ENCODE results near the gene ITGB1BP1. TPM values are rescaled to one million over a fixed set of nuclear protein-coding genes. Genes with fewer than 3 reads are reported as not detected.

The ITGB1BP1 gene
- total RNA-seq, 1 experiment from 2014 or later = 153 TPM

DNA sequence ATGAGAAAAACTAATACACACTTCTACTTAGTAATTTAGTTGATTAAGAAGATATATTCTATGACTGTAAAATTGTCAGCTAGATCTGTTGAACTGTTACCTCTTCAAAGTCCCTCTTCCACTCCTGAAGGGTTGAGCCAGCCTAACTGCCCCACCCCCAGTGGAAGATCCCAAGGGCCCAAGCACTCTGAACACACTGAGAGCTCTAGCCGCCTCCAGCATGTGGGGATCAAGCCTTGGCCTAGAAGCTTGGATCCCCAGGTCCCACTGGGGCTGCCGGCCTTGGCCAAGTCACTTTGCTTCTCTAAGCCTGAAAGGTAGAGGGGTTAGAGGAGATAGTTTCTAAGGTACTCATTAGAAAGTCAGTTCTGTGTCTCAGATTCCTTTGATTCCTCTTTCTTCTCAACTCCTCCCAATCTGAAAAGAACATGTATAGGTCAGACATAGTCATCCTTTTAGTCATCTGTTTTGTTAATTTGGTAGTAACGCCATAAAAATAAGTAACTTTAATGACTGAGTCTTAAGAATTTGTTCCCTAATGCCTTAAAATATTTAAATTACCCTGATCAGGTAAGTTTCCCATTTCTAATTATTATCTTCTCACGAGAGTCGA, 5.7 kb upstream of the ITGB1BP1 start:
- intact Hi-C loops (cut with micrococcal nuclease; ENCODE audit: unreplicated experiment) (no loop called here), in situ Hi-C loops (cut with HindIII; ENCODE audit: low pct_unique_long_range_greater_than_20kb, low sequenced_read_pairs) (no loop called here)
- Histone ChIP-seq H3K27ac (ENCODE audit: low read length) (no peak overlapping the region), H3K4me3 (ENCODE audit: low read depth in 2 of 2, low read length in 2 of 2) (no peak overlapping the region), H3K9me3 (ENCODE audit: control insufficient read depth, insufficient read depth, low read depth, low read length) (no peaks in the 10 kb centered on the region), H3K36me3 (ENCODE audit: control insufficient read depth, insufficient read depth, low read length) (peaks cover 36% of the 10 kb centered on the region), H3K4me1 (ENCODE audit: control insufficient read depth, insufficient read depth, low read length) (peaks cover 6% of the 10 kb centered on the region), H3K27me3 (ENCODE audit: control insufficient read depth, insufficient read depth, low read length) (no peaks in the 10 kb centered on the region)
- ATAC-seq (no peak), DNase-seq (ENCODE audit: low read depth, low spot score) (no peak)
- no TSS peak for BruUV-seq (replicated peaks)
- TF ChIP-seq, protein P1, sequence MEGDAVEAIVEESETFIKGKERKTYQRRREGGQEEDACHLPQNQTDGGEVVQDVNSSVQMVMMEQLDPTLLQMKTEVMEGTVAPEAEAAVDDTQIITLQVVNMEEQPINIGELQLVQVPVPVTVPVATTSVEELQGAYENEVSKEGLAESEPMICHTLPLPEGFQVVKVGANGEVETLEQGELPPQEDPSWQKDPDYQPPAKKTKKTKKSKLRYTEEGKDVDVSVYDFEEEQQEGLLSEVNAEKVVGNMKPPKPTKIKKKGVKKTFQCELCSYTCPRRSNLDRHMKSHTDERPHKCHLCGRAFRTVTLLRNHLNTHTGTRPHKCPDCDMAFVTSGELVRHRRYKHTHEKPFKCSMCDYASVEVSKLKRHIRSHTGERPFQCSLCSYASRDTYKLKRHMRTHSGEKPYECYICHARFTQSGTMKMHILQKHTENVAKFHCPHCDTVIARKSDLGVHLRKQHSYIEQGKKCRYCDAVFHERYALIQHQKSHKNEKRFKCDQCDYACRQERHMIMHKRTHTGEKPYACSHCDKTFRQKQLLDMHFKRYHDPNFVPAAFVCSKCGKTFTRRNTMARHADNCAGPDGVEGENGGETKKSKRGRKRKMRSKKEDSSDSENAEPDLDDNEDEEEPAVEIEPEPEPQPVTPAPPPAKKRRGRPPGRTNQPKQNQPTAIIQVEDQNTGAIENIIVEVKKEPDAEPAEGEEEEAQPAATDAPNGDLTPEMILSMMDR (IDR thresholded peaks at IDR 0.05) = no peak
- TF ChIP-seq, protein P2, sequence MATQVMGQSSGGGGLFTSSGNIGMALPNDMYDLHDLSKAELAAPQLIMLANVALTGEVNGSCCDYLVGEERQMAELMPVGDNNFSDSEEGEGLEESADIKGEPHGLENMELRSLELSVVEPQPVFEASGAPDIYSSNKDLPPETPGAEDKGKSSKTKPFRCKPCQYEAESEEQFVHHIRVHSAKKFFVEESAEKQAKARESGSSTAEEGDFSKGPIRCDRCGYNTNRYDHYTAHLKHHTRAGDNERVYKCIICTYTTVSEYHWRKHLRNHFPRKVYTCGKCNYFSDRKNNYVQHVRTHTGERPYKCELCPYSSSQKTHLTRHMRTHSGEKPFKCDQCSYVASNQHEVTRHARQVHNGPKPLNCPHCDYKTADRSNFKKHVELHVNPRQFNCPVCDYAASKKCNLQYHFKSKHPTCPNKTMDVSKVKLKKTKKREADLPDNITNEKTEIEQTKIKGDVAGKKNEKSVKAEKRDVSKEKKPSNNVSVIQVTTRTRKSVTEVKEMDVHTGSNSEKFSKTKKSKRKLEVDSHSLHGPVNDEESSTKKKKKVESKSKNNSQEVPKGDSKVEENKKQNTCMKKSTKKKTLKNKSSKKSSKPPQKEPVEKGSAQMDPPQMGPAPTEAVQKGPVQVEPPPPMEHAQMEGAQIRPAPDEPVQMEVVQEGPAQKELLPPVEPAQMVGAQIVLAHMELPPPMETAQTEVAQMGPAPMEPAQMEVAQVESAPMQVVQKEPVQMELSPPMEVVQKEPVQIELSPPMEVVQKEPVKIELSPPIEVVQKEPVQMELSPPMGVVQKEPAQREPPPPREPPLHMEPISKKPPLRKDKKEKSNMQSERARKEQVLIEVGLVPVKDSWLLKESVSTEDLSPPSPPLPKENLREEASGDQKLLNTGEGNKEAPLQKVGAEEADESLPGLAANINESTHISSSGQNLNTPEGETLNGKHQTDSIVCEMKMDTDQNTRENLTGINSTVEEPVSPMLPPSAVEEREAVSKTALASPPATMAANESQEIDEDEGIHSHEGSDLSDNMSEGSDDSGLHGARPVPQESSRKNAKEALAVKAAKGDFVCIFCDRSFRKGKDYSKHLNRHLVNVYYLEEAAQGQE (IDR thresholded peaks at IDR 0.05; ENCODE audit: insufficient read depth in 1 of 2, low read depth in 2 of 2, low read length in 1 of 2) = no peak
- TF ChIP-seq SIN3A (IDR thresholded peaks at IDR 0.05; ENCODE audit: borderline replicate concordance, insufficient read depth, low read depth, low read length) (no peak), POLR2AphosphoS5 (IDR thresholded peaks at IDR 0.05; ENCODE audit: low read depth, low read length) (no peak), TCF7L2 (IDR thresholded peaks at IDR 0.05; ENCODE audit: low read depth, low read length) (no peak)
- POLR2A ChIA-PET = interaction anchor here (0.5 kb wide), 1 partner anchor 297 kb away, joined by 6 read pairs; no protein-coding TSS in a partner anchor
- CTCF ChIA-PET = no interaction called here

DNA sequence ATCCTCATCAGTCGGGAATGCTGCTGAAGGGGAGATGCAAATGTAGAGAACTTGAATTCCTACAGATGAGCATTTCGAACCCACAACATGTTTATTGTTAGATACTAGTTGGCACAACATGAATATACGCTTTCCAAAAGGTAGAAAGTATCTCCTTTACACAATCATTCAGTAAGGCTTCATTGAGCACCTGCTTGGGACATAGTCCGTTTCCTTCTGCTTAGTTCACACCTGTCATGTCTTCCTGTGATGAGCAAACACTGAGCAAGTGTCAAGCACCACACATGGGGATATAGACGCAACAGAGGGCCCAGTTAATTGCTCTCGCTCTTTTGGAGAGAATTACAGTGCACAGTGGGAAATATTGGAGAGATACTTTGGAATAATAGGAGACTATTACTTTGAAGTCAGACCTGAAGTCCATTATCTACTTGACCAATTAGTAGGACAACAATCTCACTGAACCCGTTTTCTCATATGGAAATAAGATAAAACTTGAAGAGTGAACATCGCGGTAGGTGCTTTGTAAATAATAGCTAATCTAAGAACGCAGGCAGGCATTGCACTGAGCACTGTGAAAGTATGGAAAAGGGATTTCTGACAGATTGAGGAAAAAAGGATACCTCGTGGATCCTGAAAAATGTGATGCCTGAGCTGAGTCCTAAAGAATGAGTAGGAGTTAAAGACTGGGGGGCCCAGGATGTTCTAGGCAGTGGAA, 1.3 kb upstream of the ITGB1BP1 start:
- ATAC-seq = no peak
- in situ Hi-C loops (cut with HindIII; ENCODE audit: low pct_unique_long_range_greater_than_20kb, low sequenced_read_pairs) (no loop called here), intact Hi-C loops (cut with micrococcal nuclease; ENCODE audit: unreplicated experiment) (no loop called here)
- peaks cover 13% of the 10 kb centered on the region for H3K4me1 ChIP-seq (ENCODE audit: control insufficient read depth, insufficient read depth, low read length)
- no peaks in the 10 kb centered on the region for H3K27me3 ChIP-seq (ENCODE audit: control insufficient read depth, insufficient read depth, low read length)
- peak overlapping the region; percentile 96 for H3K27ac ChIP-seq (ENCODE audit: low read length)
- ChIA-PET POLR2A (interaction anchor here (0.7 kb wide), 1 partner anchor 20 kb away, joined by 3 read pairs; no protein-coding TSS in a partner anchor), CTCF (no interaction called here)
- no TSS peak for BruUV-seq (replicated peaks)
- peak overlapping the region; percentile 86 to 99 for H3K4me3 ChIP-seq (ENCODE audit: low read depth in 2 of 2, low read length in 2 of 2)
- DNase-seq (ENCODE audit: low read depth, low spot score) = no peak
- TF ChIP-seq, protein P2 (IDR thresholded peaks at IDR 0.05; ENCODE audit: insufficient read depth in 1 of 2, low read depth in 2 of 2, low read length in 1 of 2) = no peak
- TF ChIP-seq TCF7L2 (IDR thresholded peaks at IDR 0.05; ENCODE audit: low read depth, low read length) (no peak), SIN3A (IDR thresholded peaks at IDR 0.05; ENCODE audit: borderline replicate concordance, insufficient read depth, low read depth, low read length) (no peak), POLR2AphosphoS5 (IDR thresholded peaks at IDR 0.05; ENCODE audit: low read depth, low read length) (no peak)
- TF ChIP-seq, protein P1 (IDR thresholded peaks at IDR 0.05) = no peak
- no peaks in the 10 kb centered on the region for H3K9me3 ChIP-seq (ENCODE audit: control insufficient read depth, insufficient read depth, low read depth, low read length)
- peaks cover 12% of the 10 kb centered on the region; the same call in 1 of the 2 replicates for H3K36me3 ChIP-seq (ENCODE audit: control insufficient read depth, insufficient read depth, low read length)

Data from Panc1 (cell line).